Activated CD4-positive, alpha-beta T cell treated with anti-CD3 and anti-CD28 coated beads, Interleukin-2, Interleukin-6, amounts not matched to agents 100 ng/mL and 50 ng/mL, durations not matched to agents 16 hours and 8 hours (primary cell): ENCODE results near the gene SLC26A1.
"Not testable (repeated sequence)": the region's sequence is repeated elsewhere in the genome, so short reads cannot be mapped to it uniquely, and the experiment has no call there.

Experiments
- DNase-seq: peaks from one replicate; pipeline ENCODE4 v3.0.0-alpha.2; 2020

SLC26A1 gene

DNA sequence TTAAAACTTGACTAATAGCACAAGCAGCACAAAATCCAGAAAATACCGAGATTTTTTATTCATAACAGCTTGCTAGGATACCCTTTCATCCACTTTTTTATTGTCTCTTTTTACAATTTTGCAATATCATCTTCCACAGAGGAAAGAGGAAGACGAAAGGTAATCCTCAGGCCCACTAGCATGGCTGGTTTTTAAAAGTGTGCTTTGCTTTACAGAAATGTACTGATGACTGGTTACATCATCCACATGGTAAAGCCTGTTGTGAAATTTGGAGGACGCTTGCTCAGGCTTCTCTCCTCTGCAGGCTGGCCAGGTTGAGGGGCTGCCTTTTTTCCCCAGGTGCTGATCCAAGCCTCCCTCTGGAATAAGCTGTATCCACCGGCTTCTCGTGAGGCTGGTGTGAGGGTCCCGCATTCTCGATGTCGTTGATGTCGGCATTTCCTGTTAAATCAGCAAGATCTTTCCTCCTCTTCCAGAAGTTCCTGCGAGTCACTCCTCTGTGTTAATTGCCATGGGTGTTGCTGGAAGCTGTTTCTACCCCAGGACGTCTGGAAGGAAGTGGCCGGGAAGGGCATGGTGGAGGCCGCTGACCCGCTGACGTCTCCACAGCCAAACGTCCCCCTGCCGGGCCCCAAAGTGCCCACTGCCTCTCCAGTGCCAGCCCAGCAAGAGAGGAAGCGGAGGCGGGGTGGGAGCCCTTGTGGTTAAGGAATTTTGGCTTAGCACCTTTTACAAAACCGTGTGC is 14.1 kb downstream of the SLC26A1 start:
- DNase-seq: no peak

DNA sequence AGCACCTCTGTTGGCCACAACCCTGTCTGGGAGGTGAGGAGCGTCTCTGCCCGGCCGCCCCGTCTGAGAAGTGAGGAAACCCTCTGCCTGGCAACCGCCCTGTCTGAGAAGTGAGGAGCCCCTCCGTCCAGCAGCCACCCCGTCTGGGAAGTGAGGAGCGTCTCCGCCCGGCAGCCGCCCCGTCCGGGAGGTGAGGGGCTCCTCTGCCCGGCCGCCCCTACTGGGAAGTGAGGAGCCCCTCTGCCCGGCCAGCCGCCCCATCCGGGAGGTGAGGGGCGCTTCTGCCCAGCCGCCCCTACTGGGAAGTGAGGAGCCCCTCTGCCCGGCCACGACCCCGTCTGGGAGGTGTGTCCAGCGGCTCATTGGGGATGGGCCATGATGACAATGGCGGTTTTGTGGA is 17.2 kb downstream of the SLC26A1 start:
- not testable (repeated sequence) for DNase-seq

DNA sequence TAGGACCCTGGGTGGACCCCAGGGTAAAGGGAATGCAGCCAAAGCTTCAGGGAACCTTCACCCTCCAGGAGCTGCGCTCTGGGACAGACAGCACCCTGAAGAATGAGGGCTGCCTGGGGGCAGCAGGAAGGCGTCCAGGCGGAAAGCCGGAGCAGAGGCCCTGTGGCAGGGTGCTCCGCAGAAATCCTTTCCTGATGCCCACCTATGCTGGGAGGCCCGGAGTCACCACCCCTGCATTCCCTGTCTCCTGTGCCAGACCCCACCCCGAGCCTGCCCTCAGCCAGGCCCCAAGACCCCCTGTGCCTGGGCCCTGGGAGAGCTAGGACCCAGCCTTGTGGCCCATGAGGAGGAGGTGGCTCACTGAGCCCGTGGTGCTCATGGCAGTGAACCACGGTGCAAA is 18.5 kb downstream of the SLC26A1 start:
- no peak for DNase-seq

DNA sequence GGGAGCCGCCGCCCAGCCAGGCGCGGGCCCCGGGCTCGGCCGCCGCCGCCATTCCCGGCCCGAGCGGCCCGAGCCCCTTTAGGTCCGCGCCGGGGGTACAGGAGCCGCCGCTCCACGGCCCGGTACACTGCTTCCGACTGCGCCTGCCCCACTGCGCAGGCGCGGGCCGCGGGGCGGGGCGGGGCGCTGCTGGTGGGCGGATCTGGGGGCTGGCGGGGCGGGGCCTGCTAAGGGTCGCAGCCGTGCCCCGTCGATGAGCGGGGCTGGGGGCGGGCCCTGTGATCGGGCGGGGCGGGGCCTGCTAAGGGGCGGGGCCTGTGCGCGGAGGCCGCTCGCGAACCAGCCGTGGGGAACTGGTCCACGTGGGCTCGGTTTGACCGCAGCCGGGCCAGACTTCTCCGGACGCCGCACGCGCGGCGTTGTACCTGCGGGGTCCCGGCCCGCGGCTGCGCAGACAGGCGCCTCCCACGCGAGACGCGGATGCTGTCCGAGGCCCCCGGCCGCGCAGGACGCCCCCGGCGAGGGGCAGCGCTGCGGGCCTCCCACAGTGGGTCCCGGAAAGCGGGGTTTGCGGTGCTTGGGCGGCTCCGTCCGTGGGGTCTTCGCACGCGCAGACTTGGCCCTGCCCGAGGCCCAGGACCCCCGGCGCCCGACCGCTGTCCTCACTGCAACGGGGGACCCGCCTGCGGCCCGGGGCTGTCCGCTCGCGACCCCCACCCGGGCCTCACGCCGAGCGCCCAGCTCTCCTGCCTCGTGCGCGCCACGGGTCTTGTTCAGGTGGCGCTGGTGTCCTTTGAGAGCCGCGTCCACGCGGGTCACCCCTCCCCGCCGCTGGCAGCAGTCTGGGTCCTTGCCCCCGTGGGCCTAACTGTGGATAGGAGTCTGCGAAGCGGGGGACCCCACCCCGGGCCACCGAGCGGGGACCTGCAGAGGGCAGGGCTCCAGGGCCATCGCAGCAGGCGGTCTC is 19.5 kb downstream of the SLC26A1 start, which contains the start of gene DGKQ:
Gene DGKQ, minus strand, starts transcription at position 139 of the 967 bp plus-strand sequence. Its CDS starts 87 bp downstream, at position 52.
- DNase-seq: peak; percentile 91

DNA sequence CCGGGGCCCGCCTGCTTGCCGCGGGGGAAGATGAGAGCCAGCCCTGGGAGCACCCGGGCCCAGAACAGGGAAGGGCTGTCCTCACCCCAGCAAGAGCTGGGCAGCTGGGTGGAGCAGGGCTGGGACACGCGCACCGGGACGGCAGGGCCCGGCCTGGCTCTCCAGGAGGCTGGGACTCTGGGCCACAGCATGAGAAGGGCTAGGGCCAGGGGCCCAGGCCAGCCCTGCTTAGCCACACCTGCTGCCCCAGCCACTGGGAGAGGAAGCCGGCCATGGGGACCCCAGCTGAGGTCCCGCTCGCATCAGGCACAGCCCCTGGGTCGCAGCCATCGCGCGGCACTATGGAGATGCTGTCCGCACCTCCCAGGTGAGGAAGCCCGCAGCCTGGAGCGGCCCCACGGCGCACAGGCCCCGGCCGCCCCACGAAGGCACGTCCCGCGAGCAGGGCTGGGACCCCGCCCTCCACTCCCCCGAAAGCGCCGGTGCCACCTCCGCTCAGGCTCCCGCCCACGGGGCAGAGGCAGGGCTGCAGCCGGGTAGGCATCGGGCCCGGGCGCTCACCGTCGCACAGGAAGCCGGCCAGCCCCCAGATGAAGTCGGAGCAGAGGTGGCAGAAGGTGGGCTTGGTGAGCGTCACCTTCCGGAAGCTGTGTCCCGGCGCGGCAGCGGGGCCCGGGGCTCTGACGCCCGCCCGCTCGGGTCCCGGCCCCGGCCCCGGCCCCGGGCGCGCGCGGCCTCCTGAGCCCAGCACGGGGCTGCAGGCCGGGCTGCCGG is 20.4 kb downstream of the SLC26A1 start:
- peak; percentile 51 for DNase-seq

DNA sequence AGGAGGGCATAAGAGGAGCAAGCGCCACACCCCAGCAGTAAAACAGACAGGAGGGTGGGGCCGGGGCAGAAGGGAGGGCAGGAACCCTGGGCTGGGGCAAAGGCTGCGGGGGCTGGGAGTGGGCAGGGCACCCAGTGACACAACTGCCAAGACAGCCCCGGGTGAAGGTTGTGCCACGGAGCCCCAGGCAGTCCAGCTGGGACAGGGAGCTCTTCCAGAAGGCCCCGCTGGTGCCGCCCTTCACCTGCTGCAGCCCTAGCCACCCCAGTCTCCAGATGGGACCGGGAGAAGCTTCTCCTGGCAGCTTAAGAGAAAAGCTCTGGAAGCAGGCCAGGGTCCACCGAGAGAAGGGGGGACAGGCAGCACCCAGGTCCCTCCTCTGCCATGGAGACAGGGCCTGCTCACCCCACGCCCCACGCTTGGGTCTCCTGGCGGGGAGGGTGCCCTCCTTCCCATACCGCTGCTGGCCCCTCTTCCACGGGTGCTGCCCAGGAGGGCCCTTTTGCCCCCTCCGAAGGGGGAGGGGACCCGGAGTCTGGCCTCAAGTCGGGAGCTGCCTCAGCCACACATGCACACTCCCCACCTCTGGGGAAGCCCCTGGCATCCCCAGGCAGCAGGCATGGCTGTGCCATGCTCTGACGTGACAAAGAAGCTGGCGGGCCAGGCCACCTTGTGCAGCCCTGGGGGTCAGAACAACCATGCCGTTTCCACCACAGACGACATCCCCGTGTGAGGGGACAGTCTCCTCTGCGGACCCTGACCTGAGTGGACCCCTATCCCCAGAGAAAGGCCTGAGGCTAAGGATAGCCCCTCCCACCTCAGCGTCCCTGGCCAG is 21.3 kb downstream of the SLC26A1 start:
- DNase-seq: no peak

DNA sequence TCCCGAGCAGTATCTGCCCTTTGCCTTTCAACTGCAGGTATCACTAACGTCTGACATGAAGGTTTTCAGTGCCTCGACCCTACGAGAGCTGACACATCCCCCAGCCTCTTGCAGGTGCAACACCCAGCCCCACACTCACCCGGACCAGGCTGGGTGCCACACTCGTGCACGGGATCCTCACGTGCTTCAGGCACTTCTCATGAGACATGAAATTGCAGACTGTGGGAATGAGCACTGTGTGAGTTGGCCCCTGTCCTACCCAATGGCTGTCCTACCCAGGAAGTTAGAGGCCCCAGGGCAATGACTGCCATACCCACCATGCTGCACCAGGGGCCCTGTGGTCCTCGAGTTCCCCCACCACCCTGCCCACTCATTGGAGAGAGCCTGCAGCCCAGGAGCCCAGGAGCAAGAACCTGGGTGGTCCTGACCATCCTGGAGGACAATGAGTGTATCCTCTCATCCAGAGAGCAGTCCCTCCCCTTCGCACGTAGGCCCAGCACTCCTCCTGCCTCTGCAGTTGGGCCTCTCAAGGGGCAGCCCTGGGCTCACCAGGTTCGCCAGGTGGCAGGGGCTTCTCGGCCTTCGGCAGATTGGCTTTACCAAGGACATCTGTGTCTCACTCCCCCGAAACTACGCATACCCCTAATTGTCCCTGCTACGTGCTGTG is 22.2 kb downstream of the SLC26A1 start:
- no peak for DNase-seq

DNA sequence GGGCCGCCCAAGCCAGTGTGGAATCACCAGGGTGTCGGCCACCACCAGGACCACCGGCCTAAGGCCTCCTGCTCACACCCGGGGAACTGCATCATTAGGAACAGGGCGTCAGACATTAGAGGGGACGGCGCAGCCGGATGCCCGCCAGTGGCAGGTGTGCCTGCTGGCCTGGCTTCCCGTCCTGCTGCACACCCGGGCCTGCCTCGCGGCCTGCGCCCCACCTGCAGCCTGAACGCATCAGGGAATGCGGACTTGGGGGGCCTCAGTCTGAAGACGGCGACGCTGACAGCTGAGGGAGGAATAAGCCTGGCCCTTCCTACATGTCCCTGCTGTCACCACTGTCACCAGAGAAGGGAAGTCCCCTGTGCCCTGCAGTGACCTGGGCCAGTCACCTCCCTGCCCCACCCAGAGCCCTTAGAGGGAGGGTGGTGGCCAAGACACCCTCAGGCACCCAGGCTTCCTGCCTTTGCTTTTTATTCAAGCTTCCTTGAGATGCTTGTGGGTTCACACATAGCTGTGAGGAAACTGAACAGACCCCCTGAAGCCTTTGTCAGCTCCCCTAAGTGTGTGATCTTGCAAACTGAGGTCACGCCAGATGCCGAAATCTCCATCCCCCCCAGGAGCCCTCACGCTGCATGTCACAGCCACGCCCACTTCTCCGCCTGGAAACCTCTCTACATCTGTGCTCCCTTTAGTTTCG is 23.0 kb downstream of the SLC26A1 start:
- no peak for DNase-seq

DNA sequence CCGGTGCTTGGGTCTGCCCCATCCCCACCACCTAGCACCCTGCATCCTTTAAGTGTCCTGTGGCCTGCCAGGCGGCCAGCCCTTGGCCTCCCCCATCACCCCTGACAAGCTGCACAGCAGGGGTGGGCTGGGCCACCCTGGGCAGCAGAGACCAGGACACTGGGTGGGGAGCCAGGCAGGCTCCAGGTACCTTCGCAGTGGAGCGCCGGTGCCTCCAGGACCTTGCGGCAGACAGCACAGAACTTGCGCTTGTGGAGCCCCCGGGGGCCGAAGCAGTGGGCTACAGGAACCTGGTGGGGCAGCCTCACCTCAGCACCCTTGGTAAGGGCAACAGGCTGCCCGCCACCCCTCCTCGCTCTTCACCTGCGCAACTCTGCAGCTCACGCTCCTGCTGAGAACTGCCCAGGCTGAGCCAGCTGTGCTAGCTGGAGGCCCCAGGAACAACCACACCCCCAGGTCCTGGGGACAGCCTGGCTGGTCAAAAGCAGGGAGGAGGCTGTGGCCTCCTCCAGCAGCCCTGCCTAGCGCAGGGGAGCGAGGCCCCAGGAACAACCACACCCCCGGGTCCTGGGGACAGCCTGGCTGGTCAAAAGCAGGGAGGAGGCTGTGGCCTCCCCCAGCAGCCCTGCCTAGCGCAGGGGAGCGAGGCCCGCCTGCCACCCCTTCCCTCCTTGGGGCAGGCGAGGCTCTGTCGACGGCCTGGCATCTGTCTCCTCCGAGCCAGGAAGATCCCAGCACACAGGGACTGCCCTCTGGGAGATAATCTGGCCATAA is 24.4 kb downstream of the SLC26A1 start:
- no peak for DNase-seq

DNA sequence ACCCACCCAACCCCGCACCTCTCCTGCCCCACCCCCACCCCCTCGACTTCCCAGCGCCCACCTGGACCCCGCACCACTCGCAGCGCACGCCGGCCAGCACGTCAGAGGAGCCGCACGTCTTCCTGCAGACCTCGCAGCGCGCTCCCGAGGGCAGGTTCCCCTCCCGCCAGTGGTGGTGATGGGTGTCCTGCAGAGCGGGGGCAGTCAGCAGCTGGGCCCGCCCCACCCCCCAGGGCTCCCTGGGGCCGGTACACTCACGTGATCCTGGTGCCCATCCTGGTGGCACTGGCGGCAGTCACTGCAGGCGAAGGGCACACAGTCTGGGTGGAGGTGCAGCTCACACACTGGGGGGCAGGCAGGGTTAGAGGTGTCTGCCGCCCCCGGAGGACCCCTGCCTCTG is 25.0 kb downstream of the SLC26A1 start:
- DNase-seq: no peak

DNA sequence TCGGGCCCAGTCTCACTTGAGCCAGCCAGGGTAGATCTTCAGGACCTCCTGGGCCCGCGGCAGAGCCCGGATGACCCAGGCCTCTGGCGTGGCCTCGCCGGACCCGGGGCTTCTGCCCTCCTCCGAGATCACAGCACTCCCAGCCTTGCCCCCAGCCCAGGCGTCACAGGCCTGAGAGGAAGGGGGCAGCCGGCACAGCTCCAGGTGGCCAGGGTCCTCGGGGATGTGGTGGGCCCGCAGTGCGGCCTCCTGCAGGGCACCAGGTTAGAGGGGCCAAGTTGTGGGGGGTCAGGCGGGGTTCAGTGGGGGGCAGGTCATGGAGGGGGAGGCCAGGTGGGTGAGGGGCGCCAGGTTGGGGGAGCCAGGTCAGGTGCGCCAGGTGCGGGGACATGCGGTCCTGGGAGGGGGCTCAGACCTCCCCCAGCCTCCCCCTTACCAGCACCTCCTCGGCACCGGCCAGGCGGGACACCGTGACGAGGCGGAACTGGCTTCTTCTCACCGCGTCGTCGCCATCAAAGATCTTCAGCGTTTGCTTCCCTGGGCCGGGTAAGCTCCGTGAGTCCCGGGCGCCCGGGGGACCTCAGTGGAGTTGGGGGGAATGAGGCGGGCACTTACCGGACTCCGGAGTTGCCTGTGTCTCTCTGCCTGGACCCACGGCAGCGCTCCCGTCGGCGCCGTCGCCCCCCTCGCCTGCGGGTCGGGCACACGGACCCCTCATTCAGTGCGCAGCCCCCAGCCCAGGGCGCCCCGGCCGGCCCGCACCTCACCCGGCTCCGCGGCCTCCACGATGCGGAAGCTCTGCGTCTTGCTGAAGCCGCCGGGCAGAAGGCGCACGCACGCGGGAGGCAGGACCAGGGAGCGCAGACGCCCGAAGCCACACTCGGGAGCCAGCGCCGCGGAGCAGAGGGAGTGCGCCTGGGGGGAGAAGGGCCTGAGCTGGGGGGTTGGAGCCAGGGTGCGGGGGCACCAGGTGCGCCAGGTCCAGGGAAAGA is 25.8 kb downstream of the SLC26A1 start:
- no peak for DNase-seq

DNA sequence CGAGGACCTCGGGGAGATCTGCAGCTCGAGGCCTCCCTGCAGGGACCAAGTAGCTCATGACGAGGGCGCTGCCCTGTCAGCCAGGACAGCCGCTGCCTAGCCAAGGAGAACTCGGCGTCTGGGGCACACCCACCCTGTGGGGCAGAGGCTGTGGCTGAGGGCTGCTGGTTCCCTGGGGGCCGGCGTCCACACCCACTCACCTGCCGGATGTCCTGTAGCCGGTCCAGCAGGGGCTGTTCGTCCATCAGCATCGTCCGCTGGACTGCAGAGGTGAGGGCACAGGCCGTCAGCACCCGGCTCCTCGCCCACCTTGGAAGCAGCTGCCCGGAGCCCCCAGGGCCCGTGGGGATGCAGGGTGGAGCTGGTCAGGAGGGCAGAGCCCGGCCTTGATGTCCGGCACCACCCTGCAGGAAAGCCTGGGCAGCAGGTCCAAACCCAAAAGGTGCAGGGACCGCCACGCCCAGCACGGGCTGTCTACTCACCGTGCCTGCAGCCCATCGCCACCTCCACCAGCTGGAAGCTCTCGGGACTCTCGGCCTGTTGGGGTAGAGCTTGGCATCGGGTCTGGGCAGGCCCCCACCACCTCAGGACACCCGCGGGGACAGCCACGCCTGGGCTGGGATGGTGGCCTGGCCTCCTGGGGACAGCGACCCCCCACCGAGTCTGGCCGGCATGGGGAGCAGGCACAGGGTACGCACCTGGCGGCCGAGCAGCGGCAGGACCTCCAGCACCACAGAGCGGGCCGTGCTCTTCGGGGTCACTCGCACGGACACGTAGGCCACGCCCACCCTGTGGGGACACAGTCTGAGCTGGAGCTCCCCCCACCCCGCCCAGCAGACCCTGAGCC is 26.7 kb downstream of the SLC26A1 start:
- DNase-seq: no peak

DNA sequence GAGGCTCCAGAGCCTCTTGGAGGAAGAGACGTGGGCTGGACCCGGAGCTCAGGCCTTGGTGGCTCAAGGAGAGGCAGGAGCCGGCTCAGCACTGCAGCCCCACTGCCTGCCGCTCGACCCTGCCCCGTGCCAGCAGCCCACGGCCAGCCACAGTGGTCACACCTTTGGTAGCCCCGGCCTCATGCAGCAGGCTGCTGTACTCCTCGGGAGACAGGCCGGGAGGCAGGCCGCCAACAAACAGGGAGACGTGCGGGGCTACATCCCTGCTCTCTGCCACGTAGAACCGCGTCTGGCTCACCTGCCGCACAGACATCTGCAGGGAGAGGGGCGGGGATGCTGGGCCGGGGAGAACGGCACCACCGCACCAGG is 27.5 kb downstream of the SLC26A1 start:
- DNase-seq: no peak

DNA sequence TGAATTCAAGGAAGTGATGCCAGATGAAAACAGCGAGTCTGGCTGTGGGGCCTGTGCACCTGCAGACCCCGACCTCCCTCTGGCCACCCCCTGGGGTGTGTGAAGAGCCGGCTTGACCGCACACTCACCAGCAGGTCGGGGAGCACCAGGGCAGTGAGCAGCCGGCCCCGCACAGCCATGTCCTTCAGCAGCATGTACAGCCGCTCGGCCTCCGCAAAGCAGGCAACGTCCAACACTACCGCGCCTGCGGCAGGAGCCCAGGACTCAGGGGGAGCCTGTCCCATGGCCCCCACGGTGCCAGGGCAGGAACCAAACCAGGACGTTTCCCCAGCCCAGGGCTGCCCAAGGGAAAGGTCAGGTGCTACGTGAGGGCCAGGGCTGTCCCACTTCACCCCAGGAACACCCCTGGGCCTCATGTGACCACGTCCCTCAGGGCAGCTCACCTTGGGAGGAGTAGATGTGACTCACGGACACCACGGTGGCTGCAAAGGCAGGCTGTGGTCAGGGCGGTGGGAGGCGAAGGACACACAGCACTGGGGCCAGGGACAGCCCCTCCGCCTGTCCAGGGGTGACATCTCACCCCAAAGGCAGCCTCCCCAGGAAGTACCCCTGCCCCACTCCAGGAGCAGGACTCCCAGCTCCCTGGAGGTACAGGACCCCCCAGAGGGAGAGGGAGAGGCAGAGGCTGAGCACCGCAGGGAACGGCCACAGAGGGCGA is 28.0 kb downstream of the SLC26A1 start:
- no peak for DNase-seq

DNA sequence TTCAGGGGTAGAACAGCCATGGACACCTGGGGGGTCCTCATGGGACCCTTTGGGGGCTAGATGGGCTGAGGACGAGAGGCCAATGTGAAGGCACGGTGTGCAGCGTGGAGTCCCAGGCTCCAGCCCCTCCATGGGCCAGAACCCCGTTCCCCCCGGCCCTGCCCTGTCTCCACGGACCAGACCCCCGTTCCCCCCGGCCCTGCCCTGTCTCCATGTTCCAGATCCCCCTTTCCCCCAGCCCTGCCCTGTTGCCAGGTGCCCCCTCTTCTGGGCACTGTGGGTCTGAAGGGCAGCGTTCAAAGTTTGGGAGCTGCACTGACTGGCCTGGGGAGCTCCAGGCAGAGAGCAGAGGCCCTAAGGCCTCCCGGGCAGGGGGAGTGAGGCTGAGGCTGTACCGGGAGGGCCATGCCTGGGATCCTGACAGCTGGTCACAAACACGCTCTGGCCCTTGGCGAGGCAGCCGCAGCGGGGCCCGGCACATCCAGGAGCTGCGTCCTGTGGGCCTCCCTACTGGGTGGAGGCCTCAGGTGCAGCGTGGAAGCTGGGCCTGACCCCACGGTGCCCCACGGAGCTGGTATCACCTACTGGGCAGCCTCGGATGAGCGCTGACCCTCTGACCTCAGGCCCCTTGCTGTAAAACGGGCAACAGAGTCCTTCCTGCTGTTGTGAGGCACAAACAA is 28.7 kb downstream of the SLC26A1 start:
- DNase-seq: no peak
